Ecto neural progenitor cell (in vitro differentiated cells): Measurements from ENCODE around the gene CORO1C.
A peak's percentile ranks its signal among the peaks of the same experiment; 100 is the strongest.

Experiments used
- DNase-seq: peaks from one replicate; pipeline ENCODE4 v3.0.0-alpha.2; 2018; ENCODE audit warnings: low spot score

CORO1C gene

DNA sequence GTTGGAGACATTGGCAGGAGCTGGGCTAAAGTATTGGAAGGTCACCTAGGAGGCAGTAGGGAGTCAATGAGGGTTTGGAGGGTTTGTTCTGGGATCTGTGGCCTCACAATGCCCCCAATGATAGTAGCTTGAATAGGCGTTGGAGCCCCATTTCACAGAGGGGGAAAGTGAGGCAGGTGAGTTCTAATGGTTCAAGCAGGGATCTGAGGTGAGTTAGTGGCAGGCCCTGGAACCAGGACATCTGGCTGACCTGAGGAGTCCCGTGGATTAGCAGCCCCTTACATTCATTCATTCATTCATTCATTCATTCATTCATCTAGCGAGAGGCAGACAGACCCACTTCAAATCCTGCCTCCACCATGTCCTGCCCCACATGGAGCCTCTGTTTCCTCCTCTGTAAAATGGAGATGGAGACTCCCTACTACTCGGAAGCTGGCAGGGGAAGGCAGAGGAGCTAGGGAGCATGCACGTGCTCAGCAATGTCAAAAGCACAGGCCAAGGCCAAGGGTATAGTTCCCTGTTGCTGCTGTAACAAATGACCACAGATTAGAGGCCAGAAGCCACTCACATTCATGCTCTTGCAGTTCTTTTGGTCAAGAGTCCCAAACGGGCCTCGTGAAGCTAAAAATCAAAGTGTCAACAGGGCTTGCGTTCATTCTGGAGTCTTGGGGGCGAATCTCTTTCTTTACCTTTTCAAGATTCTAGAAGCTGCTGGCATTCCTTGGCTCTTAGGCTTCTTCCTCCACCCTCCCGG lies 131.2 kb downstream of the CORO1C start:
- DNase-seq, result no peak

DNA sequence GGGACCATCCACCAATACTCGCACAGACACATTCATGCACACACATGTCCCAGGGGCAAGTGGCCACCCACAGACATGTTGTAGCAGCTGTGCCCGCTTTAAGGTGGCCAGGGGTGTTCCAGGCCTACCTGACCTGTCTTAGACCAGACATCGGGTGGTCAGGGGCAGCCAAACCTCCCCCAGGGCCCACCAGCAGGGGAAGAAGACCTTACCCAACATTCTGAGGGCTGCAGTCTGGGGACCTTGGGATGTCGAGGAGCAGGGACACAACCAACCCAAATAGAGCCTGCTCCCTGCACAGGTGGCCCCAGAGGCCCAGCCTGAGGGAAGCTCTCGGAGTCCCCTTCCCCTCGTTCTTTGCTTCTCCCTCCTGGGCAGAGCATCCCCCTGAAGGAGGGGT lies 131.8 kb downstream of the CORO1C start:
- no peak for DNase-seq

- DNase-seq, result no peak
Measured at GRCh38 chr12:108598553-108599250, 132.6 kb downstream of the CORO1C start.

- peak; percentile 79 for DNase-seq
Measured at GRCh38 chr12:108597559-108598471, 133.5 kb downstream of the CORO1C start, which contains the start of gene TMEM119. TSS of gene TMEM119 (minus strand) at chr12:108598084. CDS start at chr12:108592383, 5,701 bp downstream.

DNA sequence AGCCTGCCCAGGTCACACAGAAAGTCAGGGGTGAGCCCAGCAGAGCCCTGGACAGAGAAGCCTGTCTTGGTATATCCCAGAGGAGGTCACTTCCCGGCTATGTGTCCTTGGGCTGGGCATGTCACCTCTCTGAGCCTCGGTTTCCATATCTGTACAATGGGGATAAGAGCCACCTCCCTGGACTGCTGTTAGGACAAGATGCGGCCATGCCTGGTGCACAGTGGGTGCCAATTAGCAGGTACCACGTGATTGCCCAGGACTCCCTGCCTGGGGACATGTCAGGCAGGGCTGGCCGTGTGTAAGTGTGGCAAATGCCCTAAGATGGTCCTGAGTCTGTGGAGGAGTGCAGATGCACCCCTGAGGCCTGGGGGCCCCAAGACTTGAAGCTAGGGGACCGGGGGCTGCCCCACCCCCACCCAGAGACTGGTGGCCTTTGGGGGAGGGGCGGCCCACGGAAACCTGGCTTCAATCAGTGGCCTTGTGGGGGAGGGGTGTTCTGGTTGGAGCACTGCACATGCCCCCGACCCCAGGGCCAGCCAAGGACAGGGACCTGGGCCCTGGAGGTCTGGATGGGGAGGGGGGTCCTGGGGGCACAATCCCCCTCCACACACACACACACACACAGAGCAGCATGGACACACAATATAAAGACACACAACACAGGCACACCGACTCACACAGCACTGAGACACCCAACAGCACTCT lies 134.3 kb downstream of the CORO1C start:
- DNase-seq, result no peak

GRCh38 chr12:108595711-108596647 lies 135.3 kb downstream of the CORO1C start:
- no peak for DNase-seq
